ENCODE results near the gene SMIM7. TPM values are rescaled to one million over a fixed set of nuclear protein-coding genes. Genes with fewer than 3 reads are reported as not detected.
"Not testable (repeated sequence)": the region's sequence is repeated elsewhere in the genome, so short reads cannot be mapped to it uniquely, and the experiment has no call there.

The SMIM7 gene
- total and polyA plus RNA-seq, 8 donors, result 35.9 to 224 (median 89.6) TPM

DNA sequence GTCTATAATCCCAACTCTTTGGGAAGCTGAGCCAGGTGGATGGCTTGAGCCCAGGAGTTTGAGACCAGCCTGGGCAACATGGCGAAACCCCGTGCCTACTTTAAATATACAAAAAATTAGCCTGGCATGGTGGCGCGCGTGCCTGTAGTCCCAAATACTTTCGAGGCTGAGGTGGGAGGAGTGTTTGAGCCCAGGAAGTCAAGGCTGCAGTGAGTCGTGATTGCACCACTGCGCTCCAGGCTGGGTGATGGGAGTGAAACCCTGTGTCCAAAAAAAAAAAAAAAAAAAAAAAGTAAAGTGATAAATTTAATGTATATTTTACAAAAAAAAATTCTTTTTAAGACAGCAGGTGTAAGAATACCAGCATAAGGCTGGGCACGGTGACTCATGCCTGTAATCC, 18.6 kb upstream of the SMIM7 start:
- peaks cover 22 to 38% (median 36%) of the 10 kb centered on the region in 4 donors for H3K36me3 ChIP-seq
- TF ChIP-seq POLR2A (IDR thresholded peaks at IDR 0.05) (no peak), POLR2AphosphoS5 (IDR thresholded peaks at IDR 0.05) (no peak), EP300 (IDR thresholded peaks at IDR 0.05) (no peak)
- TF ChIP-seq, protein P1, sequence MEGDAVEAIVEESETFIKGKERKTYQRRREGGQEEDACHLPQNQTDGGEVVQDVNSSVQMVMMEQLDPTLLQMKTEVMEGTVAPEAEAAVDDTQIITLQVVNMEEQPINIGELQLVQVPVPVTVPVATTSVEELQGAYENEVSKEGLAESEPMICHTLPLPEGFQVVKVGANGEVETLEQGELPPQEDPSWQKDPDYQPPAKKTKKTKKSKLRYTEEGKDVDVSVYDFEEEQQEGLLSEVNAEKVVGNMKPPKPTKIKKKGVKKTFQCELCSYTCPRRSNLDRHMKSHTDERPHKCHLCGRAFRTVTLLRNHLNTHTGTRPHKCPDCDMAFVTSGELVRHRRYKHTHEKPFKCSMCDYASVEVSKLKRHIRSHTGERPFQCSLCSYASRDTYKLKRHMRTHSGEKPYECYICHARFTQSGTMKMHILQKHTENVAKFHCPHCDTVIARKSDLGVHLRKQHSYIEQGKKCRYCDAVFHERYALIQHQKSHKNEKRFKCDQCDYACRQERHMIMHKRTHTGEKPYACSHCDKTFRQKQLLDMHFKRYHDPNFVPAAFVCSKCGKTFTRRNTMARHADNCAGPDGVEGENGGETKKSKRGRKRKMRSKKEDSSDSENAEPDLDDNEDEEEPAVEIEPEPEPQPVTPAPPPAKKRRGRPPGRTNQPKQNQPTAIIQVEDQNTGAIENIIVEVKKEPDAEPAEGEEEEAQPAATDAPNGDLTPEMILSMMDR (IDR thresholded peaks at IDR 0.05), result no peak
- intact Hi-C loops (cut with DNase I; ENCODE audit: low total_unique reads), result no loop called here
- H3K4me3 ChIP-seq, result no peak overlapping the region
- no peak for DNase-seq
- peaks cover 0 to 10% (median 8%) of the 10 kb centered on the region in 4 donors for H3K9me3 ChIP-seq
- WGBS, 5 donors, result 89 to 94% (median 92%) methylated on average over 9 of the region's 9 CpGs
- H3K27me3 ChIP-seq, result no peaks in the 10 kb centered on the region
- H3K27ac ChIP-seq, result no peak overlapping the region
- H3K4me1 ChIP-seq, result peaks cover 0 to 15% (median 4%) of the 10 kb centered on the region in 4 donors

DNA sequence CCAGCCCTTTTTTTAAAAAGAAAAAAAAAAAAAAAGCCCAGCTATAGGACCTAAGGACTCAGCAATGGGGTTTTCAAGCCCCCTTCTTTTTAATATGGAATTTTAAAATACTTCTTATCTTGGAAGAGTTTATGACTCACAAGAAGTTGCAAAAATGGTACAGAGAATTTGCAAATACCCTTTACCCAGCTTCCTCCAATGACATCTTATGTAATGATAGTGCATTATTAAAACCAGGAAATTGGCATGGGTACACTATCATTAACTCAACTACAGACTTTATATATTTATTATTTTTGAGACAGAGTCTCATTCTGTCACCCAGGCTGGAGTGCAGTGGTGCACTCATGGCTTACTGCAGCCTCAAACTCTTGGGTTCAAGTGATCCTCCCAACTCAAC, 17.1 kb upstream of the SMIM7 start:
- intact Hi-C loops (cut with DNase I; ENCODE audit: low total_unique reads), result no loop called here
- no peaks in the 10 kb centered on the region for H3K27me3 ChIP-seq
- no peak for DNase-seq
- no peak overlapping the region for H3K4me3 ChIP-seq
- H3K4me1 ChIP-seq, result peaks cover 0 to 15% (median 4%) of the 10 kb centered on the region in 4 donors
- peaks cover 21 to 27% (median 24%) of the 10 kb centered on the region in 4 donors for H3K36me3 ChIP-seq
- H3K9me3 ChIP-seq, result peaks cover 0 to 10% (median 8%) of the 10 kb centered on the region in 4 donors
- TF ChIP-seq POLR2A (IDR thresholded peaks at IDR 0.05) (no peak), EP300 (IDR thresholded peaks at IDR 0.05) (no peak), POLR2AphosphoS5 (IDR thresholded peaks at IDR 0.05) (no peak)
- TF ChIP-seq, protein P1 (IDR thresholded peaks at IDR 0.05), result no peak
- H3K27ac ChIP-seq, result peak overlapping the region in 1 of 5 donors; percentile 68

DNA sequence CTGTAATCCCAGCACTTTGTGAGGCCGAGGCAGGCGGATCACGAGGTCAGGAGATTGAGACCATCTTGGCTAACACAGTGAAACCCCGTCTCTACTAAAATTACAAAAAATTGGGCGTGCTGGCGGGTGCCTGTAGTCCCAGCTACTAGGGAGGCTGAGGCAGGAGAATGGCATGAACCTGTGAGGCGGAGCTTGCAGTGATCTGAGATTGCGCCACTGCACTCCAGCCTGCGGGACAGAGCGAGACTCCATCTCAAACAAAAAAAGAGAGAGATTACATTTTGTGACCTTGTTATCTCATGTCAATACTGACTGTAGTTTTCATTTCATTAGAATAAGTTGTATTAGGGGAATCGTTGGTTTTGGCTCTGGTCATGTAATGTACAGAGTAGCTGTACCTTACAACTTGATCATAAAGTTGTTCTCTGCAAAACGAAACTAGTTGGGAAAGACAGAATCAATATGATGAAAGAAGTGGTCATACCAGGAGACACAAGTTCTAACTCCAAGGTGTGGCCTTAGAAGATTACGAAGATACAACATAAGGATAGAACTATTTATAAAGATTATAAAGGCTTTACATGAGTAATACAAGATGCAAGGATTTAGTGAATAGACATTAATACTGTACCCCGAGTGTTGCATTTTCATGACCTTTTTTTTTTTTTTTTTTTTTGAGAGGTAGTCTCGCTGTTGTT, 16.3 kb upstream of the SMIM7 start:
- no peaks in the 10 kb centered on the region for H3K27me3 ChIP-seq
- TF ChIP-seq POLR2AphosphoS5 (IDR thresholded peaks at IDR 0.05), result peak in 1 of 3 donors; percentile 48
- TF ChIP-seq EP300 (IDR thresholded peaks at IDR 0.05), result no peak
- H3K4me3 ChIP-seq, result no peak overlapping the region
- peak in 1 of 2 donors; percentile 49 for DNase-seq
- H3K27ac ChIP-seq, result peak overlapping the region; percentile 15 to 68 (median 32)
- WGBS, 5 donors, result 33 to 70% (median 49%) methylated on average over 15 of the region's 15 CpGs
- intact Hi-C loops (cut with DNase I; ENCODE audit: low total_unique reads), result no loop called here
- H3K4me1 ChIP-seq, result peaks cover 0 to 15% (median 4%) of the 10 kb centered on the region in 4 donors
- peaks cover 0 to 6% (median 6%) of the 10 kb centered on the region in 4 donors for H3K9me3 ChIP-seq
- H3K36me3 ChIP-seq, result peaks cover 13 to 21% (median 16%) of the 10 kb centered on the region in 4 donors

DNA sequence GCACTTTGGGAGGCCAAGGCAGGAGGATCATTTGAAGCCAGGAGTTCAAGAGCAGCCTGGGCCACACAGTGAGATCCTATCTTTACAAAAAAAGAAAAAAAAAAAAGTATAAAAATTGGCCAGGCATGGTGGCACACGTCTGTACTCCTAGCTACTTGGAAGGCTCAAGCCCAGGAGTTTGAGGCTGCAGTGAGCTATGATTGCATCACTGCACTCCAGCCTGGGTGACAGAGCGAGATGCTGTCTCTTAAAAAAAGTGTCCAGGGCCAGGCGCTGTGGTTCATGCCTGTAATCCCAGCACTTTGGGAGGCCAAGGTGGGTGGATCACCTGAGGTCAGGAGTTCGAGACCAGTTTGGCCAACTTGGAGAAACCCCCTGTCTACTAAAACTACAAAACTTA, 13.9 kb upstream of the SMIM7 start:
- H3K27me3 ChIP-seq; H3K4me3 ChIP-seq; DNase-seq; intact Hi-C loops (cut with DNase I; ENCODE audit: low total_unique reads); H3K27ac ChIP-seq; H3K9me3 ChIP-seq: not testable (repeated sequence)
- Histone ChIP-seq H3K36me3 (peaks cover 0 to 11% (median 3%) of the 10 kb centered on the region in 4 donors), H3K4me1 (peaks cover 0 to 15% (median 4%) of the 10 kb centered on the region in 4 donors)
- WGBS, 5 donors, result 78 to 93% (median 90%) methylated on average over 4 of the region's 4 CpGs

DNA sequence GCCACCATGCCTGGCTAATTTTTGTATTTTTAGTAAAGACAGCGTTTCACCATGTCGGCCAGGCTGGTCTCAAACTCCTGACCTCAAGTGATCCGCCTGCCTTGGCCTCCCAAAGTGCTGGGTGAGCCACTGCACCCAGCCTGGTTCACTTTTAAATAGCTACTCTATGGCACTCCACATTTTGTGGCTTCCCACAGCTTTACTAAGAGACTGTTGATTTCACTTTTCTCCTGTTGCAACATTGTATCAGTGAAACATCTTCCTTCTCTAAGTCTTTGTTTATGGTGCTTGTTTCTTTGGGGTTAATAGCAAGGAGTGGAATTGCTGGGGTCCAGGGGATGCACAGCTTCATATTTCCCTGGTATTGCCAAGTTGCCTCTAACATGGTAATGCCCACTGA, 13.3 kb upstream of the SMIM7 start:
- TF ChIP-seq POLR2A (IDR thresholded peaks at IDR 0.05) (no peak), POLR2AphosphoS5 (IDR thresholded peaks at IDR 0.05) (no peak), EP300 (IDR thresholded peaks at IDR 0.05) (no peak)
- TF ChIP-seq, protein P1 (IDR thresholded peaks at IDR 0.05), result no peak
- peaks cover 0 to 15% (median 4%) of the 10 kb centered on the region in 4 donors for H3K4me1 ChIP-seq
- H3K36me3 ChIP-seq, result peaks cover 0 to 11% (median 3%) of the 10 kb centered on the region in 4 donors
- DNase-seq, result no peak
- H3K9me3 ChIP-seq, result no peaks in the 10 kb centered on the region
- WGBS, 5 donors, result 80 to 95% (median 91%) methylated on average over 3 of the region's 3 CpGs
- intact Hi-C loops (cut with DNase I; ENCODE audit: low total_unique reads), result no loop called here
- no peak overlapping the region for H3K27ac ChIP-seq
- no peaks in the 10 kb centered on the region for H3K27me3 ChIP-seq
- H3K4me3 ChIP-seq, result no peak overlapping the region

Data from stomach (tissue), 9 donors.